AG04450 (cell line): ENCODE measurements around the gene OSGEP. TPM values are rescaled to one million over a fixed set of nuclear protein-coding genes. Genes with fewer than 3 reads are reported as not detected.
"Not testable (repeated sequence)": the region's sequence is repeated elsewhere in the genome, so short reads cannot be mapped to it uniquely, and the experiment has no call there.

Experiments
- CTCF ChIA-PET: fragments of 300-600, 350-600 bp; formaldehyde crosslinking; extraction: SDS; loops from one replicate; lab custom pipeline; 2022; ENCODE audit warnings: antibody characterized with exemption, inconsistent platforms; lab: Charles Lee
- POLR2A ChIA-PET: fragments of 350-600 bp; formaldehyde crosslinking; extraction: SDS; loops from one replicate; lab custom pipeline; 2021; ENCODE audit warnings: antibody characterized with exemption, inconsistent platforms; lab: Yijun Ruan, JAX
- DNase-seq: peaks from one replicate; pipeline ENCODE4 v3.0.0-alpha.2; 2011; ENCODE audit warnings: low read depth, low spot score
- H3K27ac ChIP-seq: one replicate; pipeline ENCODE4 v1.5.1; 2012; ENCODE audit warnings: low read depth, low read length, control low read depth
- H3K27me3 ChIP-seq: one replicate; pipeline ENCODE4 v1.6.0; 2012; ENCODE audit warnings: low read length; ENCODE audit not compliant: control insufficient read depth, insufficient read depth
- H3K4me3 ChIP-seq: 2 replicates; pipeline ENCODE4 v1.5.1; 2011; ENCODE audit warnings: mild to moderate bottlenecking, low read depth, low read length, control low read depth
- H3K9me3 ChIP-seq: 2 replicates; pipeline ENCODE4 v1.5.1; 2012; ENCODE audit warnings: low read length; ENCODE audit not compliant: control insufficient read depth, insufficient read depth
- CTCF ChIP-seq: IDR thresholded peaks from 2 replicates; pipeline ENCODE4 v1.5.1; 2011; ENCODE audit warnings: low read depth, low read length, control low read depth, inconsistent platforms
- polyA plus RNA-seq: library from polyadenylated mRNA; depleted of rRNA; stranded (reverse); fragments of >200 nt; gene quantifications from 2 replicates; pipeline ENCODE4 v1.2.3, GENCODE V29; 2011

OSGEP gene
- polyA plus RNA-seq, 1 experiment: 29.2 TPM

- no peak overlapping the region for H3K4me3 ChIP-seq
- H3K9me3 ChIP-seq: no peaks in the 10 kb centered on the region
- CTCF ChIA-PET: no interaction called here
- no peak overlapping the region for H3K27ac ChIP-seq
- POLR2A ChIA-PET: no interaction called here
- no peaks in the 10 kb centered on the region for H3K27me3 ChIP-seq
- TF ChIP-seq CTCF: no peak
- no peak for DNase-seq
These were observed 7.7 kb downstream of the OSGEP start for GRCh38 chr14:20446889-20447288.

- H3K4me3 ChIP-seq, DNase-seq, H3K27ac ChIP-seq, H3K9me3 ChIP-seq, H3K27me3 ChIP-seq, POLR2A ChIA-PET: not testable (repeated sequence)
- CTCF ChIA-PET: interaction anchor here (2.5 kb wide), 1 partner anchor 28 kb away, joined by 9 read pairs; no protein-coding TSS in a partner anchor
These were observed 11.0 kb downstream of the OSGEP start for GRCh38 chr14:20443650-20444049.

- Histone ChIP-seq H3K9me3 (no peaks in the 10 kb centered on the region), H3K4me3 (no peak overlapping the region), H3K27ac (no peak overlapping the region), H3K27me3 (peaks cover 3% of the 10 kb centered on the region)
- CTCF ChIA-PET: no interaction called here
- no peak for TF ChIP-seq CTCF
- DNase-seq: no peak
- POLR2A ChIA-PET: interaction anchor here (1.1 kb wide), 1 partner anchor 98 kb away, joined by 3 read pairs; the partner anchor contains the start of gene PARP2
These were observed 13.2 kb downstream of the OSGEP start for GRCh38 chr14:20441461-20441860.

- DNase-seq: no peak
- CTCF ChIA-PET: no interaction called here
- no peaks in the 10 kb centered on the region for H3K9me3 ChIP-seq
- no peak overlapping the region for H3K27ac ChIP-seq
- H3K4me3 ChIP-seq: no peak overlapping the region
- POLR2A ChIA-PET: interaction anchor here (1.1 kb wide), 1 partner anchor 98 kb away, joined by 3 read pairs; the partner anchor contains the start of gene PARP2
- no peak for TF ChIP-seq CTCF
- H3K27me3 ChIP-seq: peaks cover 3% of the 10 kb centered on the region
These were observed 13.7 kb downstream of the OSGEP start for GRCh38 chr14:20440882-20441281.

- no peak for DNase-seq
- no peak for TF ChIP-seq CTCF
- no peak overlapping the region for H3K4me3 ChIP-seq
- H3K27me3 ChIP-seq: peaks cover 3% of the 10 kb centered on the region
- POLR2A ChIA-PET: interaction anchor here (1.1 kb wide), 1 partner anchor 97 kb away, joined by 3 read pairs; the partner anchor contains the start of gene PARP2
- no peaks in the 10 kb centered on the region for H3K9me3 ChIP-seq
- no peak overlapping the region for H3K27ac ChIP-seq
- CTCF ChIA-PET: no interaction called here
These were observed 14.1 kb downstream of the OSGEP start for GRCh38 chr14:20440465-20440864.

- no peaks in the 10 kb centered on the region; the same call in 1 of the 2 replicates for H3K9me3 ChIP-seq
- ChIA-PET CTCF (no interaction called here), POLR2A (no interaction called here)
- peaks cover 3% of the 10 kb centered on the region for H3K27me3 ChIP-seq
- H3K4me3 ChIP-seq: no peak overlapping the region
- no peak for TF ChIP-seq CTCF
- H3K27ac ChIP-seq: no peak overlapping the region
- no peak for DNase-seq
These were observed 15.9 kb downstream of the OSGEP start for GRCh38 chr14:20438664-20439063.
